Neural cell (in vitro differentiated cells): ENCODE results near the gene CCDC201.

Experiments
- EP300 ChIP-seq: fragments of 450-650 bp; conservative IDR thresholded peaks from 2 replicates; pipeline ENCODE4 v1.6.1; 2014; ENCODE audit warnings: antibody characterized with exemption, mild to moderate bottlenecking, moderate library complexity; ENCODE audit not compliant: poor library complexity, severe bottlenecking
- MXI1 ChIP-seq: fragments of 450-650 bp; conservative IDR thresholded peaks from 2 replicates; pipeline ENCODE4 v1.6.1; 2014; ENCODE audit warnings: antibody characterized with exemption, mild to moderate bottlenecking; ENCODE audit not compliant: poor library complexity, severe bottlenecking
- POLR2AphosphoS5 ChIP-seq: IDR thresholded peaks from 2 replicates; pipeline ENCODE4 v1.6.1; 2012
- TAF1 ChIP-seq: IDR thresholded peaks from 2 replicates; pipeline ENCODE4 v1.6.1; 2012; ENCODE audit warnings: low read depth
- TF ChIP-seq, protein P1 (sequence below): fragments of 450-650 bp; IDR thresholded peaks from 2 replicates; pipeline ENCODE4 v1.5.1; 2014; ENCODE audit warnings: antibody characterized with exemption, mild to moderate bottlenecking, moderate library complexity; ENCODE audit not compliant: poor library complexity, severe bottlenecking

DNA sequence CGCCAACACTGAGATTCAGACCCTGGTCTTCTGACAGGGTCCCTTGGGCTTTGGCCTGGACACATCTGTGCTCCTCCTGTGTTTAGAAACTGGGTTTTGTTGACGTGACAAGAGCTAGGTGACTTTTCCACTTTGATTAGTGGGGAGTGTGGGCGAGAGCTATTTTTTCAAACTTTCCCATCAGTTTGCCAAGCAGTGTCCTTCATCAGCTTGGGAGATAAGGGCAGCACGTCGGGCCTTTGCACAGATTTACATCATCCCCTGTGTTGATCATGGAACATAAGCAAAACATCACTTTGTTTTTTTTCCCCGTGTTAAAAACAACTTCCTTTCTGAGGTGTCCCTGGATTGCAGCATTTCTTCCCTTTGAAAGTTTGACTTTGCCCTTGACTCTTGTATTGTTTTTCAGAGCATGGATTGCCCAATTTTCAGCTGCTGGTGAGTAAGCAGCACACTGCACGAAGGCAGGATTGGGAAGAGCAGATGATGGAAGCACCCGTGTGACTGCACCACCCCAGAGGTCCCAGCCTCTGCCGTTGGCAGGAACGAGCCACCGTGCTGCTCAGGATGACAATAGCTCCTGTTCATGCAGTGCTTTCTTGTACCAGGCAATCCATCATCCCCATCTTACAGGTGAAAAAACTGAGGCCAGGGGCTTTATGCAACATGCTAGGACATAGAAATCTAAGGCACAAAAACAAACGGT lies 9.0 kb upstream of the CCDC201 start:
- TF ChIP-seq TAF1 (no peak), MXI1 (no peak), EP300 (no peak), POLR2AphosphoS5 (no peak)
- TF ChIP-seq, protein P1, sequence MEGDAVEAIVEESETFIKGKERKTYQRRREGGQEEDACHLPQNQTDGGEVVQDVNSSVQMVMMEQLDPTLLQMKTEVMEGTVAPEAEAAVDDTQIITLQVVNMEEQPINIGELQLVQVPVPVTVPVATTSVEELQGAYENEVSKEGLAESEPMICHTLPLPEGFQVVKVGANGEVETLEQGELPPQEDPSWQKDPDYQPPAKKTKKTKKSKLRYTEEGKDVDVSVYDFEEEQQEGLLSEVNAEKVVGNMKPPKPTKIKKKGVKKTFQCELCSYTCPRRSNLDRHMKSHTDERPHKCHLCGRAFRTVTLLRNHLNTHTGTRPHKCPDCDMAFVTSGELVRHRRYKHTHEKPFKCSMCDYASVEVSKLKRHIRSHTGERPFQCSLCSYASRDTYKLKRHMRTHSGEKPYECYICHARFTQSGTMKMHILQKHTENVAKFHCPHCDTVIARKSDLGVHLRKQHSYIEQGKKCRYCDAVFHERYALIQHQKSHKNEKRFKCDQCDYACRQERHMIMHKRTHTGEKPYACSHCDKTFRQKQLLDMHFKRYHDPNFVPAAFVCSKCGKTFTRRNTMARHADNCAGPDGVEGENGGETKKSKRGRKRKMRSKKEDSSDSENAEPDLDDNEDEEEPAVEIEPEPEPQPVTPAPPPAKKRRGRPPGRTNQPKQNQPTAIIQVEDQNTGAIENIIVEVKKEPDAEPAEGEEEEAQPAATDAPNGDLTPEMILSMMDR, result no peak
